OCI-LY1 (cell line): ENCODE results near the gene SLC40A1.
"Not testable (repeated sequence)": the region's sequence is repeated elsewhere in the genome, so short reads cannot be mapped to it uniquely, and the experiment has no call there.

Experiments
- H2AFZ ChIP-seq: fragments of 200-600 bp; sonication (generic), shearing (Covaris generic); 2 replicates; pipeline ENCODE4 v1.6.0; 2014; ENCODE audit warnings: antibody characterized with exemption, mild to moderate bottlenecking, low read length
- H3F3A ChIP-seq: fragments of 200-600 bp; sonication (generic), shearing (Covaris generic); 2 replicates; pipeline ENCODE4 v1.6.0; 2014; ENCODE audit warnings: mild to moderate bottlenecking, antibody characterized with exemption, low read length, moderate library complexity; ENCODE audit not compliant: insufficient read depth
- H3K27ac ChIP-seq: fragments of 200-600 bp; sonication (generic); 2 replicates; pipeline ENCODE4 v1.5.1; 2014; ENCODE audit warnings: low read length, mixed run types, mild to moderate bottlenecking, low read depth; ENCODE audit not compliant: poor library complexity, severe bottlenecking
- H3K27me3 ChIP-seq: fragments of 200-600 bp; sonication (generic); 2 replicates; pipeline ENCODE4 v1.6.0; 2014; ENCODE audit warnings: antibody characterized with exemption, mild to moderate bottlenecking, low read length, moderate library complexity; ENCODE audit not compliant: insufficient read depth
- H3K36me3 ChIP-seq: fragments of 200-600 bp; sonication (generic); 2 replicates; pipeline ENCODE4 v1.6.1; 2014; ENCODE audit warnings: mild to moderate bottlenecking, antibody characterized with exemption, low read length, moderate library complexity, mixed read lengths; ENCODE audit not compliant: insufficient read depth
- H3K4me1 ChIP-seq: fragments of 200-600 bp; sonication (generic); 2 replicates; pipeline ENCODE4 v1.5.1; 2014; ENCODE audit warnings: mild to moderate bottlenecking, low read length, moderate library complexity; ENCODE audit not compliant: insufficient read depth, severe bottlenecking
- H3K4me2 ChIP-seq: fragments of 200-600 bp; sonication (generic), shearing (Covaris generic); 2 replicates; pipeline ENCODE4 v1.6.1; 2014; ENCODE audit warnings: low read length
- H3K4me3 ChIP-seq: fragments of 200-600 bp; sonication (generic); 2 replicates; pipeline ENCODE4 v1.5.1; 2014; ENCODE audit warnings: low read length, low read depth, mild to moderate bottlenecking, mixed read lengths; ENCODE audit not compliant: poor library complexity, severe bottlenecking
- H3K79me2 ChIP-seq: fragments of 200-600 bp; shearing (Covaris generic); 2 replicates; pipeline ENCODE4 v1.6.1; 2016; ENCODE audit warnings: mixed run types, low read length, mixed read lengths; ENCODE audit not compliant: insufficient read depth
- H3K9ac ChIP-seq: fragments of 200-600 bp; sonication (generic), shearing (Covaris generic); 2 replicates; pipeline ENCODE4 v1.6.1; 2014; ENCODE audit warnings: mild to moderate bottlenecking, low read length, mixed read lengths
- H3K9me2 ChIP-seq: fragments of 200-600 bp; sonication (generic), shearing (Covaris generic); 2 replicates; pipeline ENCODE4 v1.6.1; 2014; ENCODE audit warnings: low read depth, mild to moderate bottlenecking, low read length, mixed read lengths
- H3K9me3 ChIP-seq: fragments of 200-600 bp; shearing (Covaris generic); 2 replicates; pipeline ENCODE4 v1.6.1; 2014; ENCODE audit warnings: low read length, mixed read lengths
- H4K20me1 ChIP-seq: fragments of 200-600 bp; sonication (generic), shearing (Covaris generic); 2 replicates; pipeline ENCODE4 v1.6.0; 2016; ENCODE audit warnings: mild to moderate bottlenecking, low read length; ENCODE audit not compliant: insufficient read depth
- CTCF ChIP-seq: fragments of 200-600 bp; sonication (generic), shearing (Covaris generic); IDR thresholded peaks from 2 replicates; pipeline ENCODE4 v1.5.1; 2017; ENCODE audit warnings: mild to moderate bottlenecking, antibody characterized with exemption, low read length, moderate library complexity, mixed read lengths
- EZH2 ChIP-seq: fragments of 200-600 bp; sonication (generic), shearing (Covaris generic); IDR thresholded peaks from 2 replicates; pipeline ENCODE4 v1.8.0; 2017; ENCODE audit warnings: borderline replicate concordance, mixed run types, mild to moderate bottlenecking, antibody characterized with exemption, low read length, moderate library complexity, mixed read lengths

The SLC40A1 gene

GRCh38 chr2:189608795-189609422 lies 28.3 kb upstream of the SLC40A1 start:
- Histone ChIP-seq H3K36me3 (no peaks in the 10 kb centered on the region), H3K4me1 (no peaks in the 10 kb centered on the region)

GRCh38 chr2:189608170-189608569 lies 27.6 kb upstream of the SLC40A1 start:
- Histone ChIP-seq H3K27ac (no peak overlapping the region), H4K20me1 (no peaks in the 10 kb centered on the region), H3K9me3 (no peaks in the 10 kb centered on the region), H3F3A (no peaks in the 10 kb centered on the region), H3K4me1 (no peaks in the 10 kb centered on the region), H3K9ac (no peak overlapping the region), H3K79me2 (no peaks in the 10 kb centered on the region), H3K9me2 (no peaks in the 10 kb centered on the region), H3K4me2 (no peak overlapping the region), H2AFZ (no peak overlapping the region), H3K36me3 (no peaks in the 10 kb centered on the region), H3K27me3 (no peaks in the 10 kb centered on the region), H3K4me3 (no peak overlapping the region)
- no peak for TF ChIP-seq EZH2
- TF ChIP-seq CTCF = no peak

More at GRCh38 chr2:189608795-189609422, 28.3 kb upstream of the SLC40A1 start:
- no peak overlapping the region for H3K4me2 ChIP-seq
- no peak overlapping the region for H3K4me3 ChIP-seq
- no peak overlapping the region for H3K27ac ChIP-seq
- H3K9me3 ChIP-seq = no peaks in the 10 kb centered on the region
- H4K20me1 ChIP-seq = no peaks in the 10 kb centered on the region
- H3K27me3 ChIP-seq = no peaks in the 10 kb centered on the region
- H3K79me2 ChIP-seq = no peaks in the 10 kb centered on the region
- no peak for TF ChIP-seq CTCF
- no peak for TF ChIP-seq EZH2
- no peaks in the 10 kb centered on the region for H3K9me2 ChIP-seq
- no peak overlapping the region for H3K9ac ChIP-seq
- H2AFZ ChIP-seq = no peak overlapping the region
- H3F3A ChIP-seq = no peaks in the 10 kb centered on the region

- Histone ChIP-seq H3K27me3 (no peaks in the 10 kb centered on the region), H3K36me3 (no peaks in the 10 kb centered on the region), H3F3A (no peaks in the 10 kb centered on the region), H3K4me3 (no peak overlapping the region), H3K4me2 (no peak overlapping the region), H3K9me3 (no peaks in the 10 kb centered on the region), H3K27ac (no peak overlapping the region), H3K9ac (no peak overlapping the region), H3K9me2 (no peaks in the 10 kb centered on the region), H3K79me2 (no peaks in the 10 kb centered on the region), H3K4me1 (no peaks in the 10 kb centered on the region), H2AFZ (no peak overlapping the region), H4K20me1 (no peaks in the 10 kb centered on the region)
- no peak for TF ChIP-seq EZH2
- TF ChIP-seq CTCF = no peak
These were observed 21.6 kb upstream of the SLC40A1 start for GRCh38 chr2:189602233-189602632.

- not testable (repeated sequence) for H3K4me3 ChIP-seq, H3K9me2 ChIP-seq
These were observed 21.1 kb upstream of the SLC40A1 start for GRCh38 chr2:189601652-189602051.

More at GRCh38 chr2:189601652-189602051, 21.1 kb upstream of the SLC40A1 start:
- not testable (repeated sequence) for H3K4me1 ChIP-seq, H3F3A ChIP-seq, H2AFZ ChIP-seq, H3K79me2 ChIP-seq, H3K27me3 ChIP-seq, H3K9me3 ChIP-seq, H3K4me2 ChIP-seq, H3K27ac ChIP-seq, H3K9ac ChIP-seq, H3K36me3 ChIP-seq, H4K20me1 ChIP-seq
